Fibroblast of lung (primary cell): Measurements from ENCODE around the gene CAMK1D. TPM values are rescaled to one million over a fixed set of nuclear protein-coding genes. Genes with fewer than 3 reads are reported as not detected.

Experiments used
- DNase-seq, 2 donors: peaks; one replicate each; pipeline versions ENCODE4 v3.0.0 to v3.0.0-alpha.2; 2010; ENCODE audit warnings: low read depth in 2 of 2
- H2AFZ ChIP-seq: 2 replicates; pipeline ENCODE4 v1.5.1; 2012; ENCODE audit warnings: low read length, control low read depth, inconsistent platforms
- H3K27ac ChIP-seq: 2 replicates; pipeline ENCODE4 v1.5.1; 2011; ENCODE audit warnings: low read length, control low read depth; ENCODE audit not compliant: insufficient read depth
- H3K27me3 ChIP-seq: 2 replicates; pipeline ENCODE4 v1.5.1; 2011; ENCODE audit warnings: mild to moderate bottlenecking, low read length; ENCODE audit not compliant: control insufficient read depth, insufficient read depth
- H3K36me3 ChIP-seq: 2 replicates; pipeline ENCODE4 v1.5.1; 2011; ENCODE audit warnings: low read length; ENCODE audit not compliant: control insufficient read depth, insufficient read depth
- H3K4me1 ChIP-seq: 2 replicates; pipeline ENCODE4 v1.5.1; 2011; ENCODE audit warnings: low read length; ENCODE audit not compliant: control insufficient read depth, insufficient read depth; ENCODE audit errors: extremely low read depth
- H3K4me2 ChIP-seq: 2 replicates; pipeline ENCODE4 v1.5.1; 2011; ENCODE audit warnings: low read length, control low read depth; ENCODE audit not compliant: insufficient read depth; ENCODE audit errors: extremely low read depth
- H3K4me3 ChIP-seq, 4 experiments: fragments of 200-600 bp in 1 of 4; sonication (generic) in 1 of 4; replicated peaks in 1 of 4; 2 replicates each; pipeline ENCODE4 v1.5.1; 2011 to 2016; ENCODE audit warnings: low read length in 4 of 4, low read depth in 3 of 4, mild to moderate bottlenecking in 3 of 4, control low read depth in 2 of 4, inconsistent platforms in 1 of 4, mixed read lengths in 1 of 4; ENCODE audit not compliant: insufficient read depth in 1 of 4; ENCODE audit errors: control extremely low read depth in 1 of 4
- H3K79me2 ChIP-seq: 2 replicates; pipeline ENCODE4 v1.5.1; 2012; ENCODE audit warnings: mild to moderate bottlenecking, low read length, inconsistent platforms; ENCODE audit not compliant: control insufficient read depth, insufficient read depth
- H3K9ac ChIP-seq: 2 replicates; pipeline ENCODE4 v1.5.1; 2011; ENCODE audit warnings: mild to moderate bottlenecking, low read length, control low read depth; ENCODE audit not compliant: insufficient read depth
- H3K9me3 ChIP-seq: 2 replicates; pipeline ENCODE4 v1.5.1; 2012; ENCODE audit warnings: low read depth, low read length; ENCODE audit not compliant: control insufficient read depth, insufficient read depth
- H4K20me1 ChIP-seq: 2 replicates; pipeline ENCODE4 v1.5.1; 2011; ENCODE audit warnings: low read length; ENCODE audit not compliant: control insufficient read depth, insufficient read depth; ENCODE audit errors: extremely low read depth
- EZH2 ChIP-seq: IDR thresholded peaks from 2 replicates; pipeline ENCODE4 v1.5.1; 2012; ENCODE audit warnings: low read length, control low read depth, mild to moderate bottlenecking; ENCODE audit errors: missing control alignments
- polyA plus RNA-seq, 2 donors: library from polyadenylated mRNA; depleted of rRNA in 1 of 2; stranded (reverse) in 1 of 2; unstranded in 1 of 2; fragments of >200 nt; gene quantifications; 2 replicates each; pipeline ENCODE4 v1.2.1, GENCODE V29; 2011 to 2012; ENCODE audit warnings: missing spikeins in 1 of 2
- total RNA-seq: library from RNA; depleted of rRNA; stranded (reverse); fragments of >200 nt; gene quantifications from 2 replicates; pipeline ENCODE4 v1.2.1, GENCODE V29; 2014
- TF ChIP-seq, protein P1 (sequence below), 2 donors: IDR thresholded peaks in 1 of 2; conservative IDR thresholded peaks in 1 of 2; 1 replicate in 1 of 2; 2 replicates in 1 of 2; pipeline ENCODE4 v1.5.1; 2011 to 2012; ENCODE audit warnings: low read length in 2 of 2, control low read depth in 1 of 2, inconsistent platforms in 1 of 2, low read depth in 1 of 2, mild to moderate bottlenecking in 1 of 2

CAMK1D gene
- total and polyA plus RNA-seq, 2 donors (not counting 1 experiment from before 2014, with no cell fraction given) = 2.3 TPM

DNA sequence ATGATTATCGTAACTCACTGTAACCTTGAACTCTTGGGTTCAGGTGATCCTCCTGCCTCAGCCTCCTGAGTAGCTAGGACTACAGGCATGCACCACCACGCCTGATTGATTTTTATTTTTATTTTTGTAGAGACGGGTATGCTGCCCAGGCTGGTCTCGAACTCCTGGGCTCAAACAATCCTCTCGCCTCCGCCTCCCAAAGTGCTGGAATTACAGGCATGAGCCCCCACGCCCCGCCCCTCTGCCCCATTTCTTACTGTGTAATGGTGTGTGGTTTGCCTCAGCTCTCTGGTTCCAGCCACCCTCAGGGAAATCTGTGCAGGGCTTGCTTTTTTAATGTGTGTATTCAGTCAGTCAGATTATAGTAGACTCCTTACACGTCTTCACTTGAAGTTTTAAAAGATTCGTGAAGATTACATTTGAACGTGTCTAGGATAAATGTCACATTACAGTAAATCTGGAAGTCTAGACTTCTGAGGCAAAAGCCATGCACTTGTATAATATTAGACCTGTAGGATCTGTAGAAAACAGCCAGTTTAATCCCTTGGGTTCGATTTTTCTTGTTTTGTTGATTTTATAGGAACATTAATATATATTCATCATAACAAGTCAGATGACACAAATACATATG, 276.2 kb downstream of the CAMK1D start:
- TF ChIP-seq, protein P1, sequence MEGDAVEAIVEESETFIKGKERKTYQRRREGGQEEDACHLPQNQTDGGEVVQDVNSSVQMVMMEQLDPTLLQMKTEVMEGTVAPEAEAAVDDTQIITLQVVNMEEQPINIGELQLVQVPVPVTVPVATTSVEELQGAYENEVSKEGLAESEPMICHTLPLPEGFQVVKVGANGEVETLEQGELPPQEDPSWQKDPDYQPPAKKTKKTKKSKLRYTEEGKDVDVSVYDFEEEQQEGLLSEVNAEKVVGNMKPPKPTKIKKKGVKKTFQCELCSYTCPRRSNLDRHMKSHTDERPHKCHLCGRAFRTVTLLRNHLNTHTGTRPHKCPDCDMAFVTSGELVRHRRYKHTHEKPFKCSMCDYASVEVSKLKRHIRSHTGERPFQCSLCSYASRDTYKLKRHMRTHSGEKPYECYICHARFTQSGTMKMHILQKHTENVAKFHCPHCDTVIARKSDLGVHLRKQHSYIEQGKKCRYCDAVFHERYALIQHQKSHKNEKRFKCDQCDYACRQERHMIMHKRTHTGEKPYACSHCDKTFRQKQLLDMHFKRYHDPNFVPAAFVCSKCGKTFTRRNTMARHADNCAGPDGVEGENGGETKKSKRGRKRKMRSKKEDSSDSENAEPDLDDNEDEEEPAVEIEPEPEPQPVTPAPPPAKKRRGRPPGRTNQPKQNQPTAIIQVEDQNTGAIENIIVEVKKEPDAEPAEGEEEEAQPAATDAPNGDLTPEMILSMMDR (conservative IDR thresholded peaks at IDR 0.05 in 1 of 2, IDR thresholded peaks at IDR 0.05 in 1 of 2; ENCODE audit: low read depth in 1 of 2, low read length in 2 of 2) = no peak
- no peak for TF ChIP-seq EZH2
- Histone ChIP-seq H4K20me1 (no peaks in the 10 kb centered on the region), H3K4me2 (no peak overlapping the region), H3K79me2 (no peaks in the 10 kb centered on the region), H3K4me3 (no peak overlapping the region), H3K36me3 (no peaks in the 10 kb centered on the region), H2AFZ (no peak overlapping the region), H3K27ac (no peak overlapping the region), H3K27me3 (no peaks in the 10 kb centered on the region), H3K9ac (no peak overlapping the region), H3K9me3 (no peaks in the 10 kb centered on the region), H3K4me1 (no peaks in the 10 kb centered on the region)
- DNase-seq = no peak

DNA sequence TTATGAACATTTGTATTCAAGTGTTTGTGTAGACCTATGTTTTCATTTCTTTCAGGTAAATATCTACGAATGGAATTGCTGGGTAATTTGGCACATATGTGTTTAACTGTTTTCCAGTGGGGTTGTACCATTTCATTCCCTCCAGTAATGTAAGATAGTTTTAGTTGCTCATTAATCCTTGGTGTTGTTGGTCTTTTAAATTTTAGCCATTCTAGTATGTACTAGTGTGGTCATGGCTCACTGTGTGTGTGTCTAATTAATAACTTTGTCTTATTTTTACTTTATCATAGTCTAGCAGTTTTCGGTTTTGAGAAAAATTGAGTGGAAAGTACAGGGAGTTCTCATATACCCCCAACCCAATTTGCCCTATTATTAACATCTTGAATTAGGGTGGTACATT, 278.8 kb downstream of the CAMK1D start:
- no peak overlapping the region for H3K9ac ChIP-seq
- H3K36me3 ChIP-seq = no peaks in the 10 kb centered on the region
- H3K27me3 ChIP-seq = no peaks in the 10 kb centered on the region
- no peak for TF ChIP-seq EZH2
- TF ChIP-seq, protein P1 (conservative IDR thresholded peaks at IDR 0.05 in 1 of 2, IDR thresholded peaks at IDR 0.05 in 1 of 2; ENCODE audit: low read depth in 1 of 2, low read length in 2 of 2) = no peak
- no peak overlapping the region for H3K4me2 ChIP-seq
- no peak overlapping the region for H3K27ac ChIP-seq
- no peak for DNase-seq
- H3K9me3 ChIP-seq = no peaks in the 10 kb centered on the region
- H4K20me1 ChIP-seq = no peaks in the 10 kb centered on the region
- no peaks in the 10 kb centered on the region for H3K79me2 ChIP-seq
- no peak overlapping the region for H2AFZ ChIP-seq
- no peaks in the 10 kb centered on the region for H3K4me1 ChIP-seq
- no peak overlapping the region for H3K4me3 ChIP-seq

DNA sequence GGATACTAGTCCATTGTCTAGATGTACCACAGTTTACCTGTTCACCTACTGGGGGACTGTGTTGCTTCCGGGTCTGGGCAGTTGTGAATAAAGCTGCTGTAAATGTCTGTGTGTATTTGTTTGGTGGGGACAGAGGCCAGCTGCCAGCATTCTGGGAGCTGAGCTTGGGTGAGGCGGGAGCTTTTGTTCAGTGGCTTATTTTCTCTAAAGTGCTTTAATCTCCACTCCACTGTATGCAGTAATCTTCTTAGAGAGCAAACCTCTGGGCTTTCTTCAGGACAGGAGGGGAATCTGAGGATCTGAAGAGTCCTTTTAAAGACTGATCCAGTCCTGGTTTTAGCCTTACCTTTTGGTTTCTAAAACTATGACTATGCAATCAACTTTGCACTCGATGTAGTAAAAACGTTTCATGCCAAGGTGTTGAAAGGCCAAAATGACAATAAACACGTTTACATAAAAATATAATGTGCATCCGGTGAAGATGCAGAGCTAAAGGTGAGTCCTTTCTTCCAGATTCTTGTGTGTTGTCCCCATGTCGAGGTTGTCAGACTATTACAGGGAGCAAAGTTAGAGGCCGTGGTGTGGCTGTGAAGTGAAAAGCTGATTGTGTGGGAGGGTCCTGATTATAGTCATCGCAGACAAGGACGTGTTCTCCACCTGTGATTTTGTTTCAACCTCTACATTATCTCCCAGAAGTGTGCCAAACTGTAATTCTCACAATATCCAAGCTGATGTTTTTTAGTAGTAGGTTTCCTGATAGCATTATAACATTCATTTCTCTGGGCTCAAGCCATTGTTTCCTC, 279.8 kb downstream of the CAMK1D start:
- Histone ChIP-seq H3K9me3 (no peaks in the 10 kb centered on the region), H3K36me3 (no peaks in the 10 kb centered on the region), H3K27me3 (no peaks in the 10 kb centered on the region), H2AFZ (no peak overlapping the region), H3K79me2 (no peaks in the 10 kb centered on the region), H3K4me1 (no peaks in the 10 kb centered on the region), H3K9ac (no peak overlapping the region), H3K4me3 (no peak overlapping the region), H3K4me2 (no peak overlapping the region), H3K27ac (no peak overlapping the region), H4K20me1 (no peaks in the 10 kb centered on the region)
- TF ChIP-seq, protein P1 (conservative IDR thresholded peaks at IDR 0.05 in 1 of 2, IDR thresholded peaks at IDR 0.05 in 1 of 2; ENCODE audit: low read depth in 1 of 2, low read length in 2 of 2) = no peak
- TF ChIP-seq EZH2 = no peak
- DNase-seq = peak in 1 of 2 donors; percentile 41
